ENCODE measurements around the gene KCNAB1. TPM values are rescaled to one million over a fixed set of nuclear protein-coding genes. Genes with fewer than 3 reads are reported as not detected.
A peak's percentile ranks its signal among the peaks of the same experiment; 100 is the strongest.

Gene KCNAB1
- total RNA-seq, 2 experiments from 2014 or later: not detected

DNA sequence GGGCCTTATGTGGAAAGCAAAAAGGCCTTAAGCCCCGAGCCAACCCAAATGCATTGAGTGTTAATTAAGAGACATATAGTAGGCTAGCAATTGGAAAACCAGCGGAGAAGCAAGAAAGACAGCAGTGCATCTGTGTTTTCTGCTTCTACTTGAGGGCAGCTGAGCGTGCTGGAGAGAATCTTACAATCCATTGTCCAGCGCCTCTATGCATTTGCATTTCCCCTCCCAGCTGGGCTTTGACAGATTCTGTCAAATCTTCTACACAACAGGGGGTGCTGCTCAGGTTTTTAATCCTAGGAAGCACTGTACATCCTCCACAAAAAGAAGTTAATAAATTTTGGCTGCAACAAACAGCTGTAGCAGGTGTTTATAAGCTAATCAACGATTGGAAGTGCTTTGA is 410.6 kb downstream of the KCNAB1 start:
- H3K36me3 Mint-ChIP-seq: no peaks in the 10 kb centered on the region
- no peak overlapping the region for H3K4me3 Mint-ChIP-seq
- peaks cover 5% of the 10 kb centered on the region for H3K4me1 Mint-ChIP-seq
- no peaks in the 10 kb centered on the region for H3K27me3 Mint-ChIP-seq
- no peak for DNase-seq
- no peak overlapping the region for H3K27ac Mint-ChIP-seq
- H3K9me3 Mint-ChIP-seq: no peaks in the 10 kb centered on the region

DNA sequence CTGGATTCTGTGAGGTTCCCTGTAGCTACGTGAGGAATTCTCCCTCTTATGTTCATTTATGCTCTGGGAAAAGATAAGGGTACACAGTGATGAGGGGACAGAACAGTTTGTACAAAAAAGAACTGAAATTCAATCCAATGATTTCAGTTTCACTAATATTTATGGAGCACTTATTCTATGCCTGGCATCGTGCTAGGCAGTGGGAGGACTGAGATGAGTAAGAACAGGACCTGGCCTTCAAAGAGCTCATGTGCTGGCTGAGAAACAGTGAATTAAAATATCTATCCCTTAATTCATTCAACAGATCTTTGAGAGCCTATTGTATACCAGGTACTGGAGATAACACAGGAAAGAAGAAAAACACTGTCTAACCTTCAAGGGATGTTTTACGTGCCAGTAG is 412.4 kb downstream of the KCNAB1 start:
- H3K27me3 Mint-ChIP-seq: no peaks in the 10 kb centered on the region
- DNase-seq: no peak
- no peaks in the 10 kb centered on the region for H3K9me3 Mint-ChIP-seq
- no peaks in the 10 kb centered on the region for H3K36me3 Mint-ChIP-seq
- H3K27ac Mint-ChIP-seq: no peak overlapping the region
- H3K4me1 Mint-ChIP-seq: peaks cover 5% of the 10 kb centered on the region
- no peak overlapping the region for H3K4me3 Mint-ChIP-seq

DNA sequence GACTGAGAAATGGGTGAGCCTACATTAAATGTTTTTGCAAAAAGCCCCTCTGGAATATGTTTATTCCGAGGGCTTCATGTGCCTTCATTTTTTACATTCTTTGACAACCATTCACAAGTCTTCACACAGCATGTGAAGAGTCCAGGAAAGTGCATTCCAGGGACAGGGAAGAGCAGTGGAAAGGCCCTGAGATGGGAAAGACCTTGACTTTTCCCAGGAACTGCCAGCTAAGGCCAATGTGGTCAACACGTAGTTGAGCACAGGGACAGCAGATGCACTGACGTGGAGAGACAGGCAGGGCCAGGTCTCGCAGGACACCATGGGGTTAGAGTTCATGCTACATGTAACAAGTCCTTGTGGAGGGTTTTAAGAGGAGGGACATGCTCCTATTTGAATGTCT is 412.8 kb downstream of the KCNAB1 start:
- DNase-seq: no peak

DNA sequence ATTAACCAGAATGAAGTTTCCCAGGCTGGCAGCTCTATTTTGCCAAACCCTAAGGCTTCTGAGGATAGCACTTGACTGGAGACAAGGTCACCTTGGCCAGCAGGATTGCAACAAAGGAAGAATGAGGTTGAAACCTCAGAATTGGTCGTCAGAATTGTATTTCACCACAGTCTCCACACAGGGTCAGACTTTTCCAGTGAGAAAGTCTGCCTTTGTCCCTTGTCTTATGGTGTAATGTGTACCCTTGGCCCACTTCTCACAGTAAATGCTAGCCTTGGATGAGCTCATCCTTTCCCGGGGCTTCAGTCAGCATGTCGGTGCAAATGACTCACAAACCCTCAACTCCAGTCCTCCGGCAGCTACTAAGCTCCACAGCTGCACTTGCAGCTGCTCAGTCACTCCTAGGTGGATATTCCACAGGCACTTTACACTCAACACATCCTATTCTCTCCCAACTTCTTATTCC is 414.8 kb downstream of the KCNAB1 start:
- H3K36me3 Mint-ChIP-seq: peaks cover 4% of the 10 kb centered on the region
- H3K9me3 Mint-ChIP-seq: no peaks in the 10 kb centered on the region
- peak; percentile 29 for DNase-seq

More for the DNA sequence above, 412.8 kb downstream of the KCNAB1 start:
- Mint-ChIP-seq H3K9me3 (no peaks in the 10 kb centered on the region), H3K4me3 (no peak overlapping the region), H3K36me3 (peaks cover 1% of the 10 kb centered on the region), H3K4me1 (peaks cover 5% of the 10 kb centered on the region), H3K27me3 (no peaks in the 10 kb centered on the region), H3K27ac (no peak overlapping the region)

DNA sequence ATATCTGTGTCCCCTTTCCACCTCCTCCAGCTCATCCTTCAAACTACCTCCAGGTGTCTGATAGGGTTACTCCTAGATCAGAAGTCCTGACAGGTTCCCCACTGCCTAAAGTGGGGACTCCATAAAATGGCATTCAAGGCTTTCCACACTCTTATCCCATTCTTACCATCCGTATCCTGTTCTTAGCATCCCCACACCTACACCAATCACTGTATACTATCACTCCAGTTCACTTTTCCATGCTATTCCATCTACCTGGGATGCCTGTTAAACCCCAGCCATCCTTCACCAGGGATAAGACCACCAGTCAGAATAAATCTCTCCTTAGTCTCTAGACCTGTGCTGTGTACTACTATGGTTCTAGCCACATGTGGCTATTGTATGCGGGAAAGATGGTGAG is 415.4 kb downstream of the KCNAB1 start:
- Mint-ChIP-seq H3K27ac (no peak overlapping the region), H3K4me1 (peaks cover 5% of the 10 kb centered on the region), H3K4me3 (no peak overlapping the region), H3K36me3 (peaks cover 4% of the 10 kb centered on the region), H3K27me3 (no peaks in the 10 kb centered on the region), H3K9me3 (no peaks in the 10 kb centered on the region)
- DNase-seq: no peak

More for the DNA sequence above, 414.8 kb downstream of the KCNAB1 start:
- Mint-ChIP-seq H3K4me3 (no peak overlapping the region), H3K4me1 (peaks cover 5% of the 10 kb centered on the region), H3K27ac (no peak overlapping the region), H3K27me3 (no peaks in the 10 kb centered on the region)

DNA sequence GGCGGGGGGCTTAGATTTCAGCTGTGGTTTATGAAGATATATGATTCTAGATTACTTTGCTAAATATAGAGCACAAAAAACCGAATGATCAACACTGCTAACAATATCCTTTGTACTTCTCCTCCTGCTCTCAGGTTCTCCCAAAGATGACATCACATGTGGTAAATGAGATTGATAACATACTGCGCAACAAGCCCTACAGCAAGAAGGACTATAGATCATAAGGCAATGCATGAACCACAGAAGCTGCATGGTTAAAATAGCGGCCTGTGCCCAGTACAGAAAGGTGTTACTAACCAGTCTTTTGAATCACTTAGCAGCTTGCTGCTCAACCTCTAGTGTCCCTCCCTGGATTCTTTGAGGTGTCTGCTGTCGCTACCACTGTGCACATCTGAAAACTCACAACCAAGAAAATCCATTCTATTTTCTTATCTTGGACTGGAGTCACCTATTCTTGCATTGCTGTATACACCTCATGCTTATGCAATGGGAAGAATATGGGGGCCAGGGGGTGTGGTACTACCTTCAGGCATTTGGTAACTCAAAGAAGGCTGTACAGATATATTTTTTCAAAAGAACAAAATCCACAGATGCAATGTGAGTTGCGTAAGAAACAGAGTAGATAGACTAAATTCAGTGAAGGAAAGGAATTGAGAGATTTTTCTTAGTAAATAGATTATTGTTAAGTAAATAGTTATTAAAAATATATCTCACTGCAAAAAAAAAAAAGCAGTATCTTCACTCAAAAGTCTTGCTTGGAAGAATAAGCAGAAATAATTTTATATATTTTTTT is 416.3 kb downstream of the KCNAB1 start:
- DNase-seq: no peak
- peaks cover 4% of the 10 kb centered on the region for H3K36me3 Mint-ChIP-seq
- no peak overlapping the region for H3K27ac Mint-ChIP-seq
- H3K27me3 Mint-ChIP-seq: no peaks in the 10 kb centered on the region
- no peak overlapping the region for H3K4me3 Mint-ChIP-seq
- H3K9me3 Mint-ChIP-seq: no peaks in the 10 kb centered on the region
- peaks cover 5% of the 10 kb centered on the region for H3K4me1 Mint-ChIP-seq

DNA sequence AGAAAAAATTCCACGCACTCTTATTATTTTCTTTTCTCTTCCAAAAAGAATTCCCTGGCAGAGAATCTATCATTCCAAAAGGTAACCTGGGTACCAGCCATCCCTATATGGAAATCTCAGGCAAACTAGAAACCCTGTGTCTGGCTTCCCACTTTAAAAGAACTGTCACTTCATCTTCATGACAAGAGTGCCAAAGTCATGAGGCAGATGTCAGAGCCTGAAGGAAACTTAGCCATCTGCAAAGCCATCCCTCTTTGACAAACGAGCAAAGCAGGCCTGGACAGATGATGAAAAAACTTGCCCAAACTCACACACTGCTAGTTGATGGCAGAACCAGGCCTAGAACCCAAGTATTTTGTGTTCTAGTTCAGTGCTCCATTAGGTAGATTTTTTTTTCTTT is 418.7 kb downstream of the KCNAB1 start:
- Mint-ChIP-seq H3K36me3 (peaks cover 4% of the 10 kb centered on the region), H3K9me3 (no peaks in the 10 kb centered on the region), H3K4me1 (peaks cover 5% of the 10 kb centered on the region), H3K4me3 (no peak overlapping the region), H3K27me3 (no peaks in the 10 kb centered on the region), H3K27ac (no peak overlapping the region)
- no peak for DNase-seq

DNA sequence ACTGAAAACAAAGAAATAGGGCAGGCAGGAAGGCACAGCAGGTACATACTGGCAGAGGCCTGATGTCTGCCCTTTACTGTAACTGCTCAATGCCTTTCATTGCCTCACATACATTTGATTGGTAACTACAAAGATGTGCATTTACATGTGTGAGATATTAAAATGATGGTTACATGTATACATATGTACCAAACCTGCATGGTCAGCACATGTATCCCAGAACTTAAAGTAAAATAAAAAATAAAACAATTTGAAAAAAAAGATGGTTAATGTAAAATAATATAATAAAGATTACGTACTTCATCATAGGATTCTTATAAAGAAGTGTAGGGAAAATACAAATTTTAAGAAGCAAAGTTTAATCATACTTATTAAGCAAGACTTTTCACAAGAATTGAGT is 419.4 kb downstream of the KCNAB1 start:
- H3K4me1 Mint-ChIP-seq: peaks cover 5% of the 10 kb centered on the region
- no peak overlapping the region for H3K4me3 Mint-ChIP-seq
- no peaks in the 10 kb centered on the region for H3K9me3 Mint-ChIP-seq
- peaks cover 4% of the 10 kb centered on the region for H3K36me3 Mint-ChIP-seq
- no peaks in the 10 kb centered on the region for H3K27me3 Mint-ChIP-seq
- DNase-seq: no peak
- no peak overlapping the region for H3K27ac Mint-ChIP-seq

DNA sequence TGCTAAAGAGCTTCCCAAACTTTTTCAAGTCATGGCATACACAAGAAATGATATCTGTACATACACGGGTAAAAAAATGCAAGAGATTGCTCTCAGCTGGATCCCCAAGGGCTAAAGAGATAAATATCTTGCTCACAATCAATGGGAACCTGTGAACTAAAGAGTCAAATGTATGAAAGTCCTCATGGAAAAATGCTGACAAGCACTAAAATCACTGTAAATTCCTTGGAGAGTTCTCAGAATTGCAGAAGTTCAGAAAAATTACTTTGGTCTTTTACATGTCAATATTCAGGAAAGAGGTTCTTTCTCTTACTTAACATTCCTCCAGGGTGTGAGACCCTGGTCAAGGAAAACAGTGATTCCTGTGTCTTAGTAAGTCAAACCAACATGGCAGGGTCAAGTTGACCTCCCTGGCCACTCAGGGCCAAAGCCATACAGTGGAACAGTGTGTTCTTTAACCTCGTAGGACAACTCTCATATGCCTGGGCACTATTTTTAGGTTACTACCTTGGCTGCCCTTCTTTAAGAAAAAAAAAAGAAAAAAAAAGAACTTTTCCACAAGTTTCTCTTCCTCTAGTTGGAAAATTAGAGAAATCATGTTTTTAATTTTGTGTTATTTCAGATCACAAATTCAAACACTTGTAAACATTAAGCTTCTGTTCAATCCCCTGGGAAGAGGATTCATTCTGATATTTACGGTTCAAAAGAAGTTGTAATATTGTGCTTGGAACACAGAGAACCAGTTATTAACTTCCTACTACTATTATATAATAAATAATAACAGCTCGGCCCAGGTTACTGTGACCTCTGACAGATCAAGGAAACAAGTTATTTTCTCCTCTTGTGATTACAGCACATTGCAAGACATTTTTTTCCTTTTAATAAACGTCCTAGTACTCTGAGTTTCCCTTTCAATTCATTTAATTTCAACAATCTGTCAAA is 422.0 kb downstream of the KCNAB1 start:
- H3K4me1 Mint-ChIP-seq: peaks cover 16% of the 10 kb centered on the region
- no peaks in the 10 kb centered on the region for H3K27me3 Mint-ChIP-seq
- DNase-seq: no peak
- H3K4me3 Mint-ChIP-seq: no peak overlapping the region
- H3K27ac Mint-ChIP-seq: no peak overlapping the region
- H3K36me3 Mint-ChIP-seq: peaks cover 20% of the 10 kb centered on the region
- H3K9me3 Mint-ChIP-seq: no peaks in the 10 kb centered on the region

DNA sequence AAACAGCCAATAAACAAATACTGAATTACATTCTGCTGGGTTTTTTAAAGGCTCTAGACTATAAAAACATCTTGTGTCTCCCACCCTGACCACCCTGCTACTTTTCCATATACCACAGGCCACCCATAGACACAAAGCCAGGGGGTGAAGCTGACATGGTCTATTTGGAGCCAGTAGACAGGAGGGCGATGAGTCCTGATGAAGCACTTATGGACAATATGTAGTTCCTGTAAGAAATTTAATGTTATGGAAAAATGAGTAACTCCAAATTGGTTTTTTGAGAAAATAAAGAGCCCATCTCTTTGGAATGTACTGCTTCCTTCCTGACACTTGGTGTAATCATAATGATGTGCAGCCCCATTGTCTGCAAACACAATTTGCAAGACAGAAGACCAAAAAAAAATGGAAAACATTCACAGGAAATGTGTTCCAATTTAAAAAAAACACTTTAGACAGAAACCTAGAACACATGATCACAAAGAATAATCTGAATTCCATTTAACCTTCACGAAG is 422.7 kb downstream of the KCNAB1 start:
- Mint-ChIP-seq H3K27me3 (no peaks in the 10 kb centered on the region), H3K36me3 (peaks cover 24% of the 10 kb centered on the region), H3K4me3 (no peak overlapping the region), H3K27ac (no peak overlapping the region), H3K4me1 (peaks cover 17% of the 10 kb centered on the region), H3K9me3 (no peaks in the 10 kb centered on the region)
- DNase-seq: no peak

DNA sequence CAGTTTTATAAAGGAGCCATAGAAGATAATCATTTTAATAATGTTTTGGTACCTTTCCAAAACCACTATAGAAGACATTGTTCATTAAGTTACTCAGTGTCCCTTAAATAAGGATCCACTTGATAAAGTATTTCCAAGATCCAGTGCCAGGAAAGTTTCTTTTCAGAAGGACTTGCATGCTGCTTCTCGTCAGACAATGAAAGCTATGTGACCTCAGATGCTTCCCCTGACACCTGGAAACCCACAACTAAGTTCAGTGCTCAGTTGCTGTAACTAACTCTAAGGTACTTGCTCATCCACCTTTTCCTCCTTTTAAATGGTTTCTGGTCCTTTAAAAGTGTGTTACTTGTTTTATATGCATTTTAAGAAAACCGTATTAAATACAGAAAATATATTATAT is 427.3 kb downstream of the KCNAB1 start:
- Mint-ChIP-seq H3K9me3 (no peaks in the 10 kb centered on the region), H3K4me3 (no peak overlapping the region), H3K36me3 (peaks cover 47% of the 10 kb centered on the region), H3K27ac (no peak overlapping the region), H3K27me3 (no peaks in the 10 kb centered on the region), H3K4me1 (peaks cover 41% of the 10 kb centered on the region)
- no peak for DNase-seq

DNA sequence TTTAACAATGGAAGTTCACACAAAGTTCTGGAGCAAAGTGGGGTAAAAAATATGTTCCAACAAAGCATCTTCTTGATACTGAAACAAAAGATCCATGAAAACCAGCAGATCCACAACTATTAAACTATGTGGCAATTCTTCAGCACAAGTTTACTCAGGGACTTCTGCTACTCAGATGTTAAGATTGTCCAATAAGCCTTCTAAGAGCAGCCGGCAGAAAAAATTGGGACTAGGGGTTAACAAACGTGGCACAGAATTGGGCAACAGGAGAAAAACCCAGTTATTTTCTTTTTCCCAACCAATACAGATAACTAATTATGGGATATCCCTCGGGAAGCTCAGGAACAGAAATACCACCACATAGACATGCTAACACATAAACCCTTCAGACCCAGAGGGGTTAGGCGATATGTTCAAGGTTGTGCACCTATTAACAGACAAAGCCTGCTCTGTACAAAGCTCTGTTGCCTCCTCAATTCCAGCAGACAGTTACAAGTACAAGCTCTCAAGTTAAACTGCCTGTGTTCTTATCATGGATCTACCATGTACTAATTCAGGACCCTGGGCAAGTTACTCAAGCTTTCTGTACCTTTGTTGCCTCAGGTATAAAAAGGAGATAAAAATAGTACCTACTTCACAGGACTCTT is 427.8 kb downstream of the KCNAB1 start:
- Mint-ChIP-seq H3K36me3 (peaks cover 52% of the 10 kb centered on the region), H3K27me3 (no peaks in the 10 kb centered on the region), H3K9me3 (no peaks in the 10 kb centered on the region), H3K4me3 (no peak overlapping the region), H3K4me1 (peaks cover 44% of the 10 kb centered on the region), H3K27ac (no peak overlapping the region)
- DNase-seq: no peak

DNA sequence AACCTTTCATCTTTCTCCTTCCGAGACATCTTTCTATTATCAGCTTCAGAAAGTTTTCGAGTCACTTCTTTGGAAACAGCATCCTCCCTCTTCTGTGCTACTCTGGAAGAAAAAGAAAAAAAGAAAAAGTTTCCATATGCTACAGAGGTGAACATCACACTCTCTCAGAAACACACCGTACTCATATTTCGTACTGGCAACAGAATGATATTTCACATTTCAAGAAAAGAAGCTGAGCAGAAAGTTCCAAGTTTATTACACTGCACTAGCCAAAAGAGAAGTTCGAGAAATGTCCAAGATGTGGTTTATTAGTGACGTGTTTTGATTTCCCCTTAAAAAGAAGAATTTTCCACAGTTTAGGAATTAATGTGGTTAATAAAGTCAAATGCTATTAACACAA is 428.5 kb downstream of the KCNAB1 start:
- peaks cover 56% of the 10 kb centered on the region for H3K36me3 Mint-ChIP-seq
- H3K4me1 Mint-ChIP-seq: peaks cover 47% of the 10 kb centered on the region
- no peak for DNase-seq
- H3K4me3 Mint-ChIP-seq: no peak overlapping the region
- no peaks in the 10 kb centered on the region for H3K9me3 Mint-ChIP-seq
- no peaks in the 10 kb centered on the region for H3K27me3 Mint-ChIP-seq
- H3K27ac Mint-ChIP-seq: no peak overlapping the region

DNA sequence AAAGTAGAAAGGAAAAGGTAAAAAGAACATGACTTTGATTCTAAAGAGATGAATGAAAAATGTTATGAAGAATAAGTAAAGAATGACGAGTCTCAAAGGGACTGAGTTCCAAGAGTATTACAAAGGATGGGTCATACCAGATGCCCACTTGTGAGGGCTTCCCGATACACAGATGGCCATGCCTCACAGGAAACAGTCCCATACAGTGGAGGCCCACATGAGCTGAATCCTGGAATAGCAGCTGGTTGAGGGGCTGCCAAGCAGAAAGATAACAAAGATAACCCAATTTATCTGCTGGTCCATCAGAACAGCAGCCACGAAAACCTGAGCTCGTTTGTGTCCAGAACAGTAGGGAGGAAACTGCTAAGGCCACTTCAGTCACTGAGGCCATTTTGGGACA is 430.9 kb downstream of the KCNAB1 start:
- DNase-seq: no peak
- no peak overlapping the region for H3K4me3 Mint-ChIP-seq
- no peaks in the 10 kb centered on the region for H3K27me3 Mint-ChIP-seq
- no peak overlapping the region for H3K27ac Mint-ChIP-seq
- H3K36me3 Mint-ChIP-seq: peaks cover 53% of the 10 kb centered on the region
- H3K4me1 Mint-ChIP-seq: peaks cover 48% of the 10 kb centered on the region
- H3K9me3 Mint-ChIP-seq: no peaks in the 10 kb centered on the region

DNA sequence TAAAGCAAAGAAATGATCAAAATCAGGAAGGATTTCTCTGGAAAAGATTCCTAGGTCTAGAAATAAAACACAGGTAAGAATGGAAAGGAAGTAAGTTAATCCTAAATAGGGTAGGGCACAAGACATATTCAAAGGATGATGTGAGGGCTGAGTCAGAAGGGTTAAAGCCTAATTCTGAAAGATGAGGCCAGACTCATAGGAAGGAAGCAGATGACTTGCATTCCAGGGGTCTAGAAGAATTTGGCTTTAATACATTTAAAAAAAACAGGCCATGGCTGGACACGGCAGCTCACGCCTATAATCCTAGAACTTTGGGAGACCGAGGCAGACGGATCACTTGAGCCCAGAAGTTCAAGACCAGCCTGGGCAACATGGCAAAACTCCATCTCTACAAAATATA is 431.4 kb downstream of the KCNAB1 start:
- no peak for DNase-seq
- H3K4me1 Mint-ChIP-seq: peaks cover 43% of the 10 kb centered on the region

More for the DNA sequence above, 431.4 kb downstream of the KCNAB1 start:
- Mint-ChIP-seq H3K27ac (no peak overlapping the region), H3K9me3 (no peaks in the 10 kb centered on the region), H3K36me3 (peaks cover 48% of the 10 kb centered on the region), H3K4me3 (no peak overlapping the region), H3K27me3 (no peaks in the 10 kb centered on the region)
